H9 (cell line): ENCODE results near the gene FLOT2. TPM values are rescaled to one million over a fixed set of nuclear protein-coding genes. Genes with fewer than 3 reads are reported as not detected.

Experiments used
- DNase-seq: peaks from one replicate; pipeline ENCODE4 v3.0.0-alpha.2; 2017
- H2AFZ ChIP-seq: one replicate; pipeline ENCODE4 v1.6.1; 2013; ENCODE audit warnings: mild to moderate bottlenecking, low read length, control low read depth, moderate library complexity
- H2AK5ac ChIP-seq: 2 replicates; pipeline ENCODE4 v1.6.1; 2013; ENCODE audit warnings: low read length, control low read depth, mixed read lengths; ENCODE audit not compliant: insufficient read length
- H2BK120ac ChIP-seq: one replicate; pipeline ENCODE4 v1.6.1; 2013; ENCODE audit warnings: low read depth, mild to moderate bottlenecking, low read length, control low read depth, inconsistent platforms; ENCODE audit not compliant: poor library complexity, severe bottlenecking
- H2BK12ac ChIP-seq: 2 replicates; pipeline ENCODE4 v1.6.1; 2013; ENCODE audit warnings: low read length, control low read depth, mixed read lengths, low read depth; ENCODE audit not compliant: insufficient read length
- H2BK15ac ChIP-seq: 2 replicates; pipeline ENCODE4 v1.6.1; 2013; ENCODE audit warnings: low read depth, low read length, control low read depth
- H2BK20ac ChIP-seq: one replicate; pipeline ENCODE4 v1.6.1; 2013; ENCODE audit warnings: low read depth, mild to moderate bottlenecking, low read length, control low read depth, inconsistent platforms; ENCODE audit not compliant: poor library complexity, severe bottlenecking
- H2BK5ac ChIP-seq: 2 replicates; pipeline ENCODE4 v1.6.1; 2013; ENCODE audit warnings: low read length, control low read depth, mixed read lengths; ENCODE audit not compliant: insufficient read length
- H3K14ac ChIP-seq: 2 replicates; pipeline ENCODE4 v1.6.1; 2013; ENCODE audit warnings: low read length, control low read depth; ENCODE audit not compliant: insufficient read depth
- H3K18ac ChIP-seq: 2 replicates; pipeline ENCODE4 v1.6.1; 2013; ENCODE audit warnings: low read depth, mild to moderate bottlenecking, mixed read lengths, low read length, control low read depth; ENCODE audit not compliant: insufficient read length
- H3K23ac ChIP-seq: 2 replicates; pipeline ENCODE4 v1.6.1; 2013; ENCODE audit warnings: low read length, control low read depth, mixed read lengths, low read depth; ENCODE audit not compliant: insufficient read length
- H3K23me2 ChIP-seq: 2 replicates; pipeline ENCODE4 v1.6.1; 2013; ENCODE audit warnings: low read depth, mild to moderate bottlenecking, mixed read lengths, low read length, control low read depth; ENCODE audit not compliant: insufficient read length, poor library complexity, severe bottlenecking
- H3K27ac ChIP-seq: 2 replicates; pipeline ENCODE4 v1.5.1; 2013; ENCODE audit warnings: low read length, control low read depth, mixed read lengths, low read depth; ENCODE audit not compliant: insufficient read length
- H3K27me3 ChIP-seq: 2 replicates; pipeline ENCODE4 v1.6.1; 2013; ENCODE audit warnings: low read length, control low read depth, inconsistent platforms; ENCODE audit not compliant: insufficient read depth
- H3K4ac ChIP-seq: 2 replicates; pipeline ENCODE4 v1.6.1; 2013; ENCODE audit warnings: low read depth, mild to moderate bottlenecking, control low read depth, inconsistent platforms, low read length, moderate library complexity
- H3K4me1 ChIP-seq: 2 replicates; pipeline ENCODE4 v1.6.1; 2013; ENCODE audit warnings: low read length, control low read depth, inconsistent platforms; ENCODE audit not compliant: insufficient read depth
- H3K4me2 ChIP-seq: 2 replicates; pipeline ENCODE4 v1.6.1; 2013; ENCODE audit warnings: low read length, control low read depth, mixed read lengths; ENCODE audit not compliant: insufficient read length, insufficient read depth
- H3K56ac ChIP-seq: 2 replicates; pipeline ENCODE4 v1.6.1; 2013; ENCODE audit warnings: low read depth, mild to moderate bottlenecking, mixed read lengths, low read length, control low read depth; ENCODE audit not compliant: insufficient read length
- H3K79me1 ChIP-seq: 2 replicates; pipeline ENCODE4 v1.6.1; 2013; ENCODE audit warnings: low read depth, mild to moderate bottlenecking, moderate library complexity, low read length, control low read depth, inconsistent platforms; ENCODE audit not compliant: insufficient read depth, poor library complexity, severe bottlenecking
- H3K79me2 ChIP-seq: 2 replicates; pipeline ENCODE4 v1.6.1; 2013; ENCODE audit warnings: low read length, control low read depth, inconsistent platforms; ENCODE audit not compliant: insufficient read depth
- H3K9ac ChIP-seq: 2 replicates; pipeline ENCODE4 v1.6.1; 2013; ENCODE audit warnings: low read length, control low read depth, mixed read lengths; ENCODE audit not compliant: insufficient read length; ENCODE audit errors: extremely low read depth
- H3K9me3 ChIP-seq: one replicate; pipeline ENCODE4 v1.6.1; 2013; ENCODE audit warnings: low read depth, low read length, inconsistent platforms; ENCODE audit not compliant: control insufficient read depth
- H3T11ph ChIP-seq: one replicate; pipeline ENCODE4 v1.6.1; 2013; ENCODE audit warnings: mild to moderate bottlenecking, low read length, control low read depth, inconsistent platforms
- H4K20me1 ChIP-seq: one replicate; pipeline ENCODE4 v1.6.1; 2013; ENCODE audit not compliant: control insufficient read depth, insufficient read length, insufficient read depth
- H4K5ac ChIP-seq: 2 replicates; pipeline ENCODE4 v1.6.1; 2013; ENCODE audit warnings: low read depth, mild to moderate bottlenecking, mixed read lengths, low read length, control low read depth; ENCODE audit not compliant: insufficient read length
- H4K8ac ChIP-seq: replicated peaks from 2 replicates; pipeline ENCODE4 v1.6.1; 2013; ENCODE audit warnings: low read length, control low read depth, mixed read lengths, low read depth; ENCODE audit not compliant: insufficient read length
- H4K91ac ChIP-seq: 2 replicates; pipeline ENCODE4 v1.6.1; 2013; ENCODE audit warnings: low read depth, mild to moderate bottlenecking, moderate library complexity, mixed read lengths, low read length, control low read depth; ENCODE audit not compliant: insufficient read length
- H3K27ac Mint-ChIP-seq, 3 experiments: 2 replicates in 2 of 3; 3 replicates in 1 of 3; pipeline ENCODE4 v1.8.0; 2020 to 2021; ENCODE audit warnings: mixed read lengths in 3 of 3, mild to moderate bottlenecking in 1 of 3, moderate library complexity in 1 of 3
- H3K27me3 Mint-ChIP-seq: 2 replicates; pipeline ENCODE4 v1.8.0; 2021; ENCODE audit warnings: low read depth, mild to moderate bottlenecking, moderate library complexity, mixed read lengths
- H3K36me3 Mint-ChIP-seq, 3 experiments: 2 replicates in 2 of 3; 3 replicates in 1 of 3; pipeline ENCODE4 v1.8.0; 2020 to 2021; ENCODE audit warnings: low read depth in 3 of 3, mixed read lengths in 3 of 3; ENCODE audit not compliant: insufficient read depth in 1 of 3
- H3K4me1 Mint-ChIP-seq, 2 experiments: 2 replicates each; pipeline ENCODE4 v1.8.0; 2020; ENCODE audit warnings: mixed read lengths in 2 of 2
- H3K4me3 Mint-ChIP-seq, 2 experiments: 2 replicates in 1 of 2; 3 replicates in 1 of 2; pipeline ENCODE4 v1.8.0; 2020 to 2021; ENCODE audit warnings: mild to moderate bottlenecking in 2 of 2, mixed read lengths in 2 of 2, moderate library complexity in 1 of 2
- H3K9me3 Mint-ChIP-seq, 2 experiments: 2 replicates in 1 of 2; 3 replicates in 1 of 2; pipeline ENCODE4 v1.8.0; 2020; ENCODE audit warnings: mild to moderate bottlenecking in 2 of 2, mixed read lengths in 2 of 2, moderate library complexity in 1 of 2
- WGBS: extraction: QIAGEN DNeasy Blood & Tissue Kit; methylation state at CpG from one replicate; pipeline ENCODE4 v1.1.7; 2013; ENCODE audit warnings: missing lambda C conversion rate, low lambda C conversion rate, mixed read lengths; ENCODE audit not compliant: insufficient read length; ENCODE audit errors: extremely low coverage; 5-methylcytosine and 5-hydroxymethylcytosine counted together
- total RNA-seq: library from RNA; stranded (reverse); gene quantifications from 2 replicates; pipeline ENCODE4 v1.2.1, GENCODE V29; 2021
- TF ChIP-seq, protein P1 (sequence below): fragments of 200-600 bp; sonication (generic); conservative IDR thresholded peaks from 3 replicates; pipeline ENCODE4 v1.8.0; 2021; ENCODE audit warnings: antibody characterized with exemption, mild to moderate bottlenecking

FLOT2 gene
- total RNA-seq, 1 experiment from 2014 or later, result 173 TPM

DNA sequence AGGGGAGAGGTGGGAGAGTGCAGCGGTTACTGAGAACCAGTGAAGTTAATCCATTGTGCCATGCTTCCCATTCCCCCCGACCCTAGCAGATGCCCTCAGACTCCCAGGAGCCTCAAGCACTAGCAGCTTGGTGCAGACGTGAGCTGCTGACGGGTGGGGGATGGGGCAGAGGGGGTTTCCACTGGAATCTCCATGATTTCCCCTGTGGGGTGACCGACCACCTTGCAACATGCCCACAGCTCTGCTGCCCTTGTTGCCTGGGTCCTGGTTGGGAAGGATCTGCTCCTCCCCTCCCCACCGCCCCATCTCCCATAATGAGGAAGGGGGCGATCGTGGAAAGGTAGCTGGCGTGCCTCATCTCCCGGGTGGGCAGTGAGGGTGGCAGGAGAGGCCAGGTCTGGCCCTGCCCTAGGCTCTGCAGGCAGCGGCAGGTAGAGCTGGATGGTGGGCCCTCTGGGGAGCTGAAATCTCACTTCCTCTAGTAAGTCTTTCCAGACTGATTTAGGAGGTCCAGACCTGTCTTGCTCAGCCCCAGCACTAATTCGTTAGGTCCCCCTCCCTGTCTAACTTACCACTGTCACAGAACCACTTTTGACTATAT is 9.6 kb downstream of the FLOT2 start:
- no peak overlapping the region for H3K4me3 Mint-ChIP-seq
- Histone ChIP-seq H3K18ac (no peak overlapping the region), H3K4me1 (no peaks in the 10 kb centered on the region), H3T11ph (no peak overlapping the region), H3K27ac (no peak overlapping the region), H3K56ac (no peak overlapping the region), H3K23me2 (no peaks in the 10 kb centered on the region), H2BK12ac (no peak overlapping the region), H2BK15ac (no peak overlapping the region), H4K8ac (no peak overlapping the region), H3K9me3 (no peaks in the 10 kb centered on the region), H3K9ac (no peak overlapping the region), H4K91ac (no peak overlapping the region), H3K79me1 (no peaks in the 10 kb centered on the region), H3K27me3 (no peaks in the 10 kb centered on the region), H2AK5ac (no peak overlapping the region), H3K14ac (no peak overlapping the region), H2BK5ac (no peak overlapping the region), H4K5ac (no peak overlapping the region), H3K79me2 (no peaks in the 10 kb centered on the region), H3K4me2 (no peak overlapping the region), H3K23ac (no peak overlapping the region), H4K20me1 (peaks cover 4% of the 10 kb centered on the region), H2BK20ac (no peak overlapping the region), H2AFZ (no peak overlapping the region), H3K4ac (no peak overlapping the region), H2BK120ac (no peak overlapping the region)
- WGBS, result no CpG with 5 or more reads among the region's 12 CpGs
- no peak for DNase-seq
- H3K36me3 Mint-ChIP-seq, result peaks cover 18 to 39% (median 31%) of the 10 kb centered on the region in 3 experiments
- no peaks in the 10 kb centered on the region for H3K9me3 Mint-ChIP-seq
- H3K27me3 Mint-ChIP-seq, result peaks cover 2% of the 10 kb centered on the region; the same call in 1 of the 2 replicates
- H3K4me1 Mint-ChIP-seq, result peaks cover 4 to 5% of the 10 kb centered on the region in 2 experiments
- TF ChIP-seq, protein P1, sequence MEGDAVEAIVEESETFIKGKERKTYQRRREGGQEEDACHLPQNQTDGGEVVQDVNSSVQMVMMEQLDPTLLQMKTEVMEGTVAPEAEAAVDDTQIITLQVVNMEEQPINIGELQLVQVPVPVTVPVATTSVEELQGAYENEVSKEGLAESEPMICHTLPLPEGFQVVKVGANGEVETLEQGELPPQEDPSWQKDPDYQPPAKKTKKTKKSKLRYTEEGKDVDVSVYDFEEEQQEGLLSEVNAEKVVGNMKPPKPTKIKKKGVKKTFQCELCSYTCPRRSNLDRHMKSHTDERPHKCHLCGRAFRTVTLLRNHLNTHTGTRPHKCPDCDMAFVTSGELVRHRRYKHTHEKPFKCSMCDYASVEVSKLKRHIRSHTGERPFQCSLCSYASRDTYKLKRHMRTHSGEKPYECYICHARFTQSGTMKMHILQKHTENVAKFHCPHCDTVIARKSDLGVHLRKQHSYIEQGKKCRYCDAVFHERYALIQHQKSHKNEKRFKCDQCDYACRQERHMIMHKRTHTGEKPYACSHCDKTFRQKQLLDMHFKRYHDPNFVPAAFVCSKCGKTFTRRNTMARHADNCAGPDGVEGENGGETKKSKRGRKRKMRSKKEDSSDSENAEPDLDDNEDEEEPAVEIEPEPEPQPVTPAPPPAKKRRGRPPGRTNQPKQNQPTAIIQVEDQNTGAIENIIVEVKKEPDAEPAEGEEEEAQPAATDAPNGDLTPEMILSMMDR, result no peak
- no peak overlapping the region for H3K27ac Mint-ChIP-seq
